Measurements from ENCODE around the gene LRRC15. TPM values are rescaled to one million over a fixed set of nuclear protein-coding genes. Genes with fewer than 3 reads are reported as not detected.

The LRRC15 gene
- total and polyA plus RNA-seq, 4 donors: 0.06 to 0.14 (median 0.11) TPM

DNA sequence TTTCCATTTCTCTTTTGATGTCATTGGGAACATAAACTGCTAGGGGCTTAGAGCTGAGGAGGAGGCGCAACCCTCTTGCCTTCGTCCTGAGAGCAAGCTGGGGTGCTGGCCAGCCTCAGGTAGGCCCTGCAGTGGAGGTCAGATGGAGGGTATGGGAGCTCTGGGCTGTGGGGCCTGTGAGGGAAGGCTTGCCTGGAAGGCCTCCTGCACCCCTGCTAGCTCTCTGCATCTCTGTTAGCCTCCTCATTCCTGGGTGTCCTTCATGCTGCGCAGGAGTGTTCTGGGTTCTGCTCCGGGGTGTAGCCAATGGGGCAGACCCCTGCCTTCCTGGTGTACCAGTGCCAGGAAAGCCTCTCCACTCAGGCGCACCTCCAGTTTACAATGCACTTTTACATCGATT, 17.7 kb upstream of the LRRC15 start:
- H3K27ac ChIP-seq (ENCODE audit: low read depth, low read length): no peak overlapping the region
- DNase-seq (ENCODE audit: low read depth in 4 of 6, low spot score in 6 of 6): no peak
- H3K27me3 ChIP-seq (ENCODE audit: control insufficient read depth, insufficient read depth, low read length): no peaks in the 10 kb centered on the region
- peaks cover 7% of the 10 kb centered on the region for H3K4me1 ChIP-seq (ENCODE audit: control insufficient read depth, insufficient read depth, low read length)
- no peaks in the 10 kb centered on the region for H3K36me3 ChIP-seq (ENCODE audit: control insufficient read depth, insufficient read depth, low read length)
- WGBS (ENCODE audit: insufficient coverage): 97% methylated on average over 6 of the region's 6 CpGs
- H3K9me3 ChIP-seq (ENCODE audit: control insufficient read depth, insufficient read depth, low read length): peaks cover 5% of the 10 kb centered on the region
- H3K4me3 ChIP-seq (ENCODE audit: low read depth, low read length): no peak overlapping the region

DNA sequence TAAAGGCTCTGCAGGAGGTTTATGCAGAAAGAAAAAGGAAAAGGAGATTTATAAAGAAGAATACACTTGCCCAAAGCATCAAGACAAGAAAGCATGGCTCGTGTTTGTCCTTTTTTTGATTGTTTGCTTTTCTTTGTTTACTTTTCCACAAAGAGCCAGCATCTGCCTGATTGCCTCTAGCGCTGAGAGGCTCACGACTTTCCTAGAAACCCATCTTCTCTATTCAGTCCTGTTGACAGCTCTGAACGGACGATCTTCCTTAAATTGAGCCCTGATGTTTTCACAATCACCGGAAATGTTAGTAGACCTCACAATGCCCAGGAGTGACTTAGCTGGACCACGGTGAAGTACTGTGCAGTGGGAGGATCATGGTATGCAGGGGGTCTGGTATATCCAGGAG, 17.1 kb upstream of the LRRC15 start:
- no peak overlapping the region for H3K27ac ChIP-seq (ENCODE audit: low read depth, low read length)
- WGBS (ENCODE audit: insufficient coverage): 48% methylated on average over 2 of the region's 7 CpGs
- DNase-seq (ENCODE audit: low read depth in 4 of 6, low spot score in 6 of 6): no peak

DNA sequence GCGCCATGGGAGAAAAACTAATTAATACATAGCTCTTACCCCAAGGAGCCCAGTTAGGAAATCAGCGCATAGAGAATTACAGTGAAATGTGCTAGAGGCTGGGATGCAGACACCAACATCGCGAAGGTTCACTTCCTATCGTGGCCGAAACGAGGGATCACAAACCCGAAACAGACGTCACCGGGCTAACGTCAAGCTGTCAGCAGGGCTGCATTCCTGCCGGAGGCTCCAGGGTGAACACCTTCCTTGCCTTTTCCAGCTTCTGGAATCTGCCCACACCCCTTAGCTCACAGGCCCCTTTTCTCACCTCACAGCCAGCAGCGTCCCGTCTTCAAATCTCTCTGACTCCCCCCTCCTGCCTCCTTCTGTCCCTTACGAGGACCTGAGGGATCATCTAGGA, 16.5 kb upstream of the LRRC15 start:
- 86% methylated on average over 13 of the region's 15 CpGs for WGBS (ENCODE audit: insufficient coverage)
- H3K9me3 ChIP-seq (ENCODE audit: control insufficient read depth, insufficient read depth, low read length): peaks cover 5% of the 10 kb centered on the region

More for the DNA sequence above, 17.1 kb upstream of the LRRC15 start:
- H3K27me3 ChIP-seq (ENCODE audit: control insufficient read depth, insufficient read depth, low read length): no peaks in the 10 kb centered on the region
- H3K4me3 ChIP-seq (ENCODE audit: low read depth, low read length): no peak overlapping the region
- peaks cover 5% of the 10 kb centered on the region for H3K9me3 ChIP-seq (ENCODE audit: control insufficient read depth, insufficient read depth, low read length)
- H3K36me3 ChIP-seq (ENCODE audit: control insufficient read depth, insufficient read depth, low read length): no peaks in the 10 kb centered on the region
- peaks cover 10% of the 10 kb centered on the region for H3K4me1 ChIP-seq (ENCODE audit: control insufficient read depth, insufficient read depth, low read length)

DNA sequence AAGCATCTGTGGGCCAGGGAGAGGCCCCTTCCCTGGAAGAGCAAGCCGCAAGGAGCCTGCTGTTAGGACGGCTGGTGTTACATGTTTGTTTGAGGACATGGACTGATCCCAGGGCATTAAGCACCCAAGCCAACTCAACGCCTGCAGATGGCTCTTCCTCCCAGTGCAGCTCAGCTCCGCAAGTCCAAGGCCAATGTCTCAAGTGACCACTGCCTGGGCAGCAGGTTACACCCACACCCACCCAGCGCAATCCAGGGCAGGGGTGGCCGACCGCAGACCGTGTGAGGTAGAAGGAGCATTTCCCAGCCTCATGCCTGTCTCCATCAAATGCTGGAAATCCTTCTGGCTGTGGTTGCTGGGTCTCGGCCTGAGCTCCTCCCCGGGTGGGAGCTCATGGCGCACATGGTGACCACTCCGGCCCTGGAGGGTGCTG, 15.0 kb upstream of the LRRC15 start:
- H3K4me3 ChIP-seq (ENCODE audit: low read depth, low read length): no peak overlapping the region
- H3K36me3 ChIP-seq (ENCODE audit: control insufficient read depth, insufficient read depth, low read length): no peaks in the 10 kb centered on the region
- peaks cover 2% of the 10 kb centered on the region for H3K9me3 ChIP-seq (ENCODE audit: control insufficient read depth, insufficient read depth, low read length)
- DNase-seq (ENCODE audit: low read depth in 4 of 6, low spot score in 6 of 6): no peak
- no peaks in the 10 kb centered on the region for H3K27me3 ChIP-seq (ENCODE audit: control insufficient read depth, insufficient read depth, low read length)
- WGBS (ENCODE audit: insufficient coverage): 94% methylated on average over 9 of the region's 12 CpGs
- H3K4me1 ChIP-seq (ENCODE audit: control insufficient read depth, insufficient read depth, low read length): peaks cover 19% of the 10 kb centered on the region
- H3K27ac ChIP-seq (ENCODE audit: low read depth, low read length): no peak overlapping the region

More for the DNA sequence above, 16.5 kb upstream of the LRRC15 start:
- no peaks in the 10 kb centered on the region for H3K27me3 ChIP-seq (ENCODE audit: control insufficient read depth, insufficient read depth, low read length)
- no peak overlapping the region for H3K4me3 ChIP-seq (ENCODE audit: low read depth, low read length)
- no peak for DNase-seq (ENCODE audit: low read depth in 4 of 6, low spot score in 6 of 6)
- peaks cover 16% of the 10 kb centered on the region for H3K4me1 ChIP-seq (ENCODE audit: control insufficient read depth, insufficient read depth, low read length)
- H3K36me3 ChIP-seq (ENCODE audit: control insufficient read depth, insufficient read depth, low read length): no peaks in the 10 kb centered on the region
- H3K27ac ChIP-seq (ENCODE audit: low read depth, low read length): no peak overlapping the region

DNA sequence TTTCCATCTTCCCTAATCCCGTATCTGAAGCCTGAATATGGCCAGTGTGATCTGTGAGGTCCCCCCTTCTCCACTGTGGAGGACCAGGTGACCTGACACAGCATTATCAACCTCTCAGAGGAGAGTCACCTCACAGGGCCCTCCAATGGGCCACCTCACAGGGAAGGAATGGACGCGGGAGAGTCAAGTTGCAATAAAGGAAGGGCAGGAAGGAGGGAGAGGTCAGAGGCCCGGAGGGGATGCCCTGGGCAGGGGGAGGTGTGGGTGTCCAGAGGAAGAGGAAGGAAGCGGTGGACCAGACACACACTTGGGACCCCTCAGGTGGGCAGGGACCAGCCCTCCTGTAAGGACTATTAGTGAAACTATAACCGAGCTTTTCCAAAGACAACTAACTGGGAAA, 14.6 kb upstream of the LRRC15 start:
- DNase-seq (ENCODE audit: low read depth in 4 of 6, low spot score in 6 of 6): no peak
- 69% methylated on average over 5 of the region's 6 CpGs for WGBS (ENCODE audit: insufficient coverage)
- Histone ChIP-seq H3K4me1 (ENCODE audit: control insufficient read depth, insufficient read depth, low read length) (peaks cover 19% of the 10 kb centered on the region), H3K4me3 (ENCODE audit: low read depth, low read length) (no peak overlapping the region), H3K27ac (ENCODE audit: low read depth, low read length) (no peak overlapping the region), H3K27me3 (ENCODE audit: control insufficient read depth, insufficient read depth, low read length) (no peaks in the 10 kb centered on the region), H3K9me3 (ENCODE audit: control insufficient read depth, insufficient read depth, low read length) (peaks cover under 1% of the 10 kb centered on the region), H3K36me3 (ENCODE audit: control insufficient read depth, insufficient read depth, low read length) (no peaks in the 10 kb centered on the region)

DNA sequence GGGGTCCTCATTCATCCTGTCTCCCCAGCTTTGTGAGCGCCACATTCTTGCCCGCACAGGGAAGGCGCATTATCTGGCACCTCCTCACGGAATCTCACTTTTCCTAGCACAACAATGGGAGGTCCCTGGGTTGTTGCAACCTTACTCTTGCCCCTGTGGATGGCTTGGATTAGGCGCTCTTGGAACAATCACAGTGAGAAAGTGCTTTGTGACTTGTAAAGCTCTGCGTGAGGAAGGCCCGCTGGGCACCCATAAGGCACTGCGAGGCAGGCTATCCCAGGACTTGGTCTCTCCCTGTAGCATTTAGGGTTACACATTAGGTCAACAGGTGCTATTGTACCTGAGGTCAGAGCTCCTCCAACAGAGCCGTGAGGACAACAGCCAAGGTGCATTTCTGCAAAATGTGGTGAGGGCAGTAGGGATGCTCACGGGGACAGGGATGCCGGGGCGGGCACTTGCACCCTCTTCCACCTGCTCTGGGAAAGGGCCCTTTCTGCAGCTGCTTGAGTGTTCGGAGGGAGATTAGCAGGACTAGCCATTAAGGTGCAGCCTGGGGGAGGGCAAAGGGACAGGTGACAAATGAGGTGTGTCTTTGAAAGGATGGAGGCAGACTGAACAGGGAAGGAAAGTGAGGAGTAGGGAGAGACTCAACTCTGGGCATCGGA, 13.9 kb upstream of the LRRC15 start:
- H3K4me3 ChIP-seq (ENCODE audit: low read depth, low read length): no peak overlapping the region
- 85% methylated on average over 12 of the region's 14 CpGs for WGBS (ENCODE audit: insufficient coverage)
- no peaks in the 10 kb centered on the region for H3K36me3 ChIP-seq (ENCODE audit: control insufficient read depth, insufficient read depth, low read length)
- peaks cover 19% of the 10 kb centered on the region for H3K4me1 ChIP-seq (ENCODE audit: control insufficient read depth, insufficient read depth, low read length)
- H3K9me3 ChIP-seq (ENCODE audit: control insufficient read depth, insufficient read depth, low read length): no peaks in the 10 kb centered on the region
- H3K27ac ChIP-seq (ENCODE audit: low read depth, low read length): no peak overlapping the region
- DNase-seq (ENCODE audit: low read depth in 4 of 6, low spot score in 6 of 6): no peak
- no peaks in the 10 kb centered on the region for H3K27me3 ChIP-seq (ENCODE audit: control insufficient read depth, insufficient read depth, low read length)

DNA sequence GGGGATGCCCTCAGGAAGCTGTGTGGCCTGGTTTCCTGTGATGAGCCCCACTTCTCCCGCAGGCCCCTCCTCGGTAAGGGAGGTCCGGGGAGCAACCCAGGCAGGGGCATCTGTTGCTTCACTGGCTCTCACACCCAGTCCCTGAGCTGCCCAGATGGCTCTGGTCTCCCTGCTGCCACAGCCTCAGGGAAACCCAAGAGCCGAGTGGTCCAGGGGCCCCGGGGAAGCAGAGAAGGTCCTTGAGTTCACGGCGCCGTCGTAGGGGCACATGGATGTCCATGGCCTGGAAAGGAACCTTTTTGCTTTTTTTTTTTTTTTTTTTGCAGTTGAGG, 13.3 kb upstream of the LRRC15 start:
- DNase-seq (ENCODE audit: low read depth in 4 of 6, low spot score in 6 of 6): no peak
- WGBS (ENCODE audit: insufficient coverage): 80% methylated on average over 9 of the region's 9 CpGs
- peaks cover 19% of the 10 kb centered on the region for H3K4me1 ChIP-seq (ENCODE audit: control insufficient read depth, insufficient read depth, low read length)
- no peaks in the 10 kb centered on the region for H3K27me3 ChIP-seq (ENCODE audit: control insufficient read depth, insufficient read depth, low read length)
- no peaks in the 10 kb centered on the region for H3K9me3 ChIP-seq (ENCODE audit: control insufficient read depth, insufficient read depth, low read length)
- H3K27ac ChIP-seq (ENCODE audit: low read depth, low read length): no peak overlapping the region
- no peak overlapping the region for H3K4me3 ChIP-seq (ENCODE audit: low read depth, low read length)
- H3K36me3 ChIP-seq (ENCODE audit: control insufficient read depth, insufficient read depth, low read length): no peaks in the 10 kb centered on the region

DNA sequence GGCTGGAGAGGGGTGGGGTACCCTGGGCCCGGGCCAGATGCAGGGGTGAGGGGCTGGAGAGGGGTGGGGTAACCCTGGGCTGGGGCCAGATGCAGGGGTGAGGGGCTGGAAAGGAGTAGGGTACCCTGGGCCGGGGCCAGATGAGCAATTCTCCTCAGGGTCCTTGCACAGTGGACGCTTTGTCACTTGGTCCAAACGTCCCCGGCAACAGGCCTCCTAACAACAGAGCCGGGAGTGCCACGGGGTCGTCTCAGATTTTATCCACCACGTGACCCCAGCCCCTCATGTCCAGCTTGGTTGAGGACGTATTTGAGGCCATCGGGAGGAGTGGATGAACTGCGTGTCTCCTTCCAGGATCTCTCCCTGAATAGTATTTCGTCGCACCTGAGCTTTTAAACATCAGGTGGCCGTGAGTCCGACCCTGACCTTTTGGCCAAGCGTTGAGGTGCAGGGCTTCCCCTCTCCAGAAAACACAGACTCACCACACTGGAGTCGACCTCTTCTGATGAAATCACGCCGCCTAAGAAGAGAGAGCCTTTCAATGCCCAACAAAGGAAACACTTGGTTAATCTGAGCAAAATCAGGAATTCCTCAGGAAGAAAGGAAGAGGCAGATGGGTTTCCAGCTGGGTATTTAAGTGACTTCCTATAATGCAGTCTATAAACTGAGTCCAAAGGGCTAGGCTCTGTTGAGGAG, 12.8 kb upstream of the LRRC15 start:
- no peaks in the 10 kb centered on the region for H3K9me3 ChIP-seq (ENCODE audit: control insufficient read depth, insufficient read depth, low read length)
- peaks cover 19% of the 10 kb centered on the region for H3K4me1 ChIP-seq (ENCODE audit: control insufficient read depth, insufficient read depth, low read length)
- no peaks in the 10 kb centered on the region for H3K36me3 ChIP-seq (ENCODE audit: control insufficient read depth, insufficient read depth, low read length)
- 65% methylated on average over 17 of the region's 20 CpGs for WGBS (ENCODE audit: insufficient coverage)
- H3K27ac ChIP-seq (ENCODE audit: low read depth, low read length): no peak overlapping the region
- no peak overlapping the region for H3K4me3 ChIP-seq (ENCODE audit: low read depth, low read length)
- H3K27me3 ChIP-seq (ENCODE audit: control insufficient read depth, insufficient read depth, low read length): no peaks in the 10 kb centered on the region
- no peak for DNase-seq (ENCODE audit: low read depth in 4 of 6, low spot score in 6 of 6)

DNA sequence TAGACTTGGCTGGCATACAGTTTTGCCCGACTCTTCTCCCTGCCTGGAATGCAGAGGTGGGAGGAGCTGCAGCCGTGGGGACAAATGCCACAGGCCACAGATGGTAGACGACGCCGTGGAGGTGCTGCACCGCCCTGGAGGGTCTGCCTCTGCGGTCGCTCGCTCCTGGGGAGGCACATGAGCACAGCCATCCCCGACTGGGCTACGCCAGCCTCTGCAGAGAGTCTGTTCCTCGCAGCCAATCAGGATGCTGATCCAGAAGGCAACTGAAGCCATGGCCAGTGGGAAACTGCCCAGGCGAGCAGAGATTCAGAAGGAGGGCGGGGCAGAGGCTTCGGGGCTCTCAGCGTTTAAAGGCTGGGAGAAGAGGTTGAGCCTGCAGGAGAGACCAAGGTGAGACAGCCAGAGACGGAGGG, 11.9 kb upstream of the LRRC15 start:
- no peak overlapping the region for H3K27ac ChIP-seq (ENCODE audit: low read depth, low read length)
- no peak overlapping the region for H3K4me3 ChIP-seq (ENCODE audit: low read depth, low read length)
- H3K27me3 ChIP-seq (ENCODE audit: control insufficient read depth, insufficient read depth, low read length): no peaks in the 10 kb centered on the region
- H3K4me1 ChIP-seq (ENCODE audit: control insufficient read depth, insufficient read depth, low read length): peaks cover 19% of the 10 kb centered on the region
- no peaks in the 10 kb centered on the region for H3K36me3 ChIP-seq (ENCODE audit: control insufficient read depth, insufficient read depth, low read length)
- H3K9me3 ChIP-seq (ENCODE audit: control insufficient read depth, insufficient read depth, low read length): no peaks in the 10 kb centered on the region
- 36% methylated on average over 17 of the region's 17 CpGs for WGBS (ENCODE audit: insufficient coverage)
- peak in 2 of 6 donors; percentile 47 to 88 for DNase-seq (ENCODE audit: low read depth in 4 of 6, low spot score in 6 of 6)

DNA sequence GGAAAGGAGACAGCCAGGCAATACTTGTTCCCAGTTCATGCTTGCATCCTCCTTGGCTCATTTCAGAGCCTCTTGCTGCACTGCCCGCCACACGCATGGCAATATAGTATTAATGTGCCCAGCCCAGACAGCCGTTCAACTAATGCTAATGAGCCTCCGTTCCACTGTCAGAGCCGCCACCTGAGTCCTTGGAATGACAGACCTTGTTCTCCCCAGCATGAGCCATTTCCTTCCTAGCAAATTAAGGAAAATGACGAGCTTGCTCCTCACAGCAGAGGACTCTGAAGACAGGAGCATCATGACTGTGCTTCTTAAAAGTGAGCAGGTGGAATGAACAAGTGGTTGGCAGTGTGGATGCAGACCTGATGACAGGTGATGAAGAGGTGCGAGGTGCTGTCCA, 10.8 kb upstream of the LRRC15 start:
- Histone ChIP-seq H3K27ac (ENCODE audit: low read depth, low read length) (no peak overlapping the region), H3K4me1 (ENCODE audit: control insufficient read depth, insufficient read depth, low read length) (peaks cover 25% of the 10 kb centered on the region), H3K36me3 (ENCODE audit: control insufficient read depth, insufficient read depth, low read length) (no peaks in the 10 kb centered on the region), H3K4me3 (ENCODE audit: low read depth, low read length) (no peak overlapping the region), H3K9me3 (ENCODE audit: control insufficient read depth, insufficient read depth, low read length) (no peaks in the 10 kb centered on the region), H3K27me3 (ENCODE audit: control insufficient read depth, insufficient read depth, low read length) (no peaks in the 10 kb centered on the region)
- 65% methylated on average over 7 of the region's 7 CpGs for WGBS (ENCODE audit: insufficient coverage)
- peak in 1 of 6 donors; percentile 66 for DNase-seq (ENCODE audit: low read depth in 4 of 6, low spot score in 6 of 6)

Data from spinal cord (tissue), 10 donors.